Activated CD4-positive, CD25-positive, alpha-beta regulatory T cell (primary cell): ENCODE measurements around the gene VENTX.

ENCODE experiments used
- DNase-seq, 4 experiments: peaks; one replicate each; lab custom pipeline; 2025; lab: John Stamatoyannopoulos, UW

VENTX gene

DNA sequence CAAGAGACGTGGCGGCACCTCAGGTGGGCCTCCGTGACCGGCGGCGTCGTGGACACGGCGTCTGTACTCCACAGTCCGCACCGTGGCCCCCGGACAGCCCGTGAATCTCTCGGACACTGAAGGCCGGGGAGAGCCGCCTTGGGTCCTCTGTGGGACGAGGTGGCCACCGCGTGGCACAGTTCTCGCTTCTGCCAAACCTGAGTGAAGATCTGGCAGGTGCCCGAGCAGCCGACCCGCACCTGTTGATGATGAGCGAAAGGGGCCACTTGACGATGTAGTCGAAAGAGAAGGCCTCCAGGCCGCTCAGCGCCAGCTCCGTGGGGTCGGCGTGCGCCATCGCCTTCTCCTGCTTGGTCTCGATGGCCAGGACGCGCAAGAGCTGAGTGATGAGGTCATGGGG is 47.6 kb downstream of the VENTX start:
- DNase-seq: no peak

DNA sequence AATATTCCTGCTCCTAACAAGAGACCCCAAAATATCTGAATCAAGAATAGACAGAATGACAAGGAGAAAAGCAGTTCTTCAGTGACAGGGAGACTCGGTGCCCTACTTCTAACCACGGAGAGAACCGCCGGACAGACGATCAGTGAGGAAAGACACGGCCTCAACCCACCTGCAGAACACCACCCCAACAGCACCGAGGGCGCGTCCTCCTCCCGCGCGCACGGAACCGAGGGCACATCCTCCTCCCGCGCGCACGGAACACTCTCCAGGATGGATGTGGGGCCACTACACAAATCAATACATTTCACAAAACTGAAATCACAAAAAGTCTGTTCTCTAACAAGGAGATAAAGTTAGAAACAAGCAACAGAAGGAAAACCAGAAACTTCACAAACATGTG is 48.7 kb downstream of the VENTX start:
- no peak for DNase-seq

DNA sequence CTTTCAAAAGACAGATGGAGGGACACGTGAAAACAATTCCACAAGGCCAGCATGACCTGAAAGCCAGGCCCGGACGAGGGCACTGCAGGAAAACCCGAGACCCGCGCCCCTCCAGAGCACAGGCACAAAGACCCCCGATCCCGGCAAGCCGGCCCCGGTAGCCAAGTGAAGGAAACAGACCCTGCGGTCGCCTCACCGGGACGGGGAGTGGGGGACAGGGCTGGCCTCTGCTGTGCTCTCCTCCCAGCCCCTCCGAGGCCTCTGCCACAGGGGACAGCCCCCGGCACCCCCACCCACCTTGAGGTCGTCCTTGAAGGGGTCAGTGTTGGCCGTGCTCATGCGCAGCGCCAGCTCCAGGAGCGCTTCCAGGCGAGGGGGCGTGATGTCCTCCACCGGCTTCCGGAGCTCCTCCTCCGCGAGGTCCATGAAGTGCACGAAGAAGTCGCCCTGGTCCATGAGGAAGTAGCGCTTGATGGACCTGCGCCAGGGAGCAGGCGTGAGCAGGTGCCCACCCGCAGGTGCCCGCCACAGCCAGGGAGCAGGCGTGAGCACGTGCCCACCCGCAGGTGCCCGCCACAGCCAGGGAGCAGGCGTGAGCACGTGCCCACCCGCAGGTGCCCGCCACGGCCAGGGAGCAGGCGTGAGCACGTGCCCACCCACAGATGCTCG is 50.3 kb downstream of the VENTX start:
- DNase-seq: no peak

DNA sequence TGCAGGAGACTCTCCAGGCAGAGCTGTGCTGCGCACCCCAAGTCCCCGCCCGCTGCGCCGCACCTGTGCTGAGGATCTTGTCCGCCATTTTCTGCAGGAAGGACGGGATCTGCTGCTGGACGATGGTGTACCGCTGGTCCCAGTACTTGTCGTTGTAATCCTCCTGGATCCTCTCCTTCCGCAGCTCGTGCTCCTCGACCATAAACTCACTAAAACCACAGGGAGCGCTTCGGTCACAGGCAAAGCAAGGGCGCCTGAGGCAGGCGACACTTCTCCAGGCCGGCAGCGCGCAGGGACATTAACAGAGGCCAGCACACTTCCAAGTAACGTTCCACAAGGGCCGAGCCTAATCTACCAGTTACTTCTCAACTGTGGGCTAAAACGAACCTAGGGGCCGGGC is 52.1 kb downstream of the VENTX start:
- DNase-seq: no peak
